H1 (cell line): Measurements from ENCODE around the gene ABCA13. TPM values are rescaled to one million over a fixed set of nuclear protein-coding genes. Genes with fewer than 3 reads are reported as not detected.

Source experiments
- CTCF ChIA-PET: fragments of 300-600 bp; sonication (Branson Sonifier 250); formaldehyde crosslinking; loops from one replicate; lab custom pipeline; 2021; ENCODE audit not compliant: partially characterized antibody; lab: Charles Lee
- POLR2A ChIA-PET: fragments of 300-600 bp; sonication (Branson Sonifier 250); formaldehyde crosslinking; loops from one replicate; lab custom pipeline; 2021; ENCODE audit warnings: inconsistent platforms; ENCODE audit not compliant: partially characterized antibody; lab: Charles Lee
- DNase-seq, 2 experiments: peaks; one replicate each; pipeline versions ENCODE4 v3.0.0 to v3.0.0-alpha.2; 2010 to 2022; ENCODE audit warnings: low spot score in 2 of 2, low read depth in 1 of 2, mixed read lengths in 1 of 2
- FAIRE-seq: peaks from 2 replicates; lab custom pipeline; 2011; peaks lifted over from hg19 to GRCh38; lab: Jason Lieb, UNC
- H2AFZ ChIP-seq: 2 replicates; pipeline ENCODE4 v1.8.1; 2012; ENCODE audit warnings: low read length, inconsistent platforms
- H2AK5ac ChIP-seq: 2 replicates; pipeline ENCODE4 v1.6.1; 2013; ENCODE audit warnings: low read depth, low read length
- H2BK120ac ChIP-seq: replicated peaks from 2 replicates; pipeline ENCODE3; 2013; ENCODE audit warnings: low read depth, low read length, inconsistent platforms
- H2BK12ac ChIP-seq: 2 replicates; pipeline ENCODE4 v1.6.1; 2013; ENCODE audit warnings: low read depth, low read length
- H2BK15ac ChIP-seq: 2 replicates; pipeline ENCODE4 v1.6.1; 2013; ENCODE audit warnings: low read length
- H2BK20ac ChIP-seq: 2 replicates; pipeline ENCODE4 v1.6.1; 2013; ENCODE audit warnings: low read length
- H2BK5ac ChIP-seq: 2 replicates; pipeline ENCODE4 v1.6.1; 2013; ENCODE audit warnings: low read depth, low read length
- H3K14ac ChIP-seq: 2 replicates; pipeline ENCODE4 v1.6.1; 2013; ENCODE audit warnings: inconsistent platforms; ENCODE audit not compliant: insufficient read length
- H3K18ac ChIP-seq: 2 replicates; pipeline ENCODE4 v1.6.1; 2013; ENCODE audit warnings: low read length; ENCODE audit errors: extremely low read depth
- H3K23ac ChIP-seq: 2 replicates; pipeline ENCODE4 v1.6.1; 2013; ENCODE audit warnings: inconsistent platforms; ENCODE audit not compliant: insufficient read length
- H3K23me2 ChIP-seq: 2 replicates; pipeline ENCODE4 v1.6.1; 2013; ENCODE audit warnings: low read depth, low read length
- H3K27ac ChIP-seq: 2 replicates; pipeline ENCODE4 v1.6.1; 2011; ENCODE audit warnings: low read depth, low read length, inconsistent platforms
- H3K27me3 ChIP-seq, 4 experiments: replicated peaks in 1 of 4; 1 replicate in 1 of 4; 2 replicates in 3 of 4; pipeline versions ENCODE4 v1.6.1 to v1.8.1; 2011 to 2013; ENCODE audit warnings: low read length in 3 of 4, mild to moderate bottlenecking in 3 of 4, inconsistent platforms in 2 of 4, mixed read lengths in 2 of 4, moderate library complexity in 1 of 4; ENCODE audit not compliant: control insufficient read depth in 3 of 4, insufficient read depth in 3 of 4; ENCODE audit errors: extremely low read depth in 1 of 4
- H3K36me3 ChIP-seq, 4 experiments: 2 replicates each; pipeline versions ENCODE4 v1.6.1 to v1.8.1; 2011 to 2013; ENCODE audit warnings: mild to moderate bottlenecking in 4 of 4, low read length in 3 of 4, moderate library complexity in 2 of 4, control low read depth in 1 of 4, inconsistent platforms in 1 of 4; ENCODE audit not compliant: insufficient read depth in 4 of 4, control insufficient read depth in 2 of 4
- H3K4ac ChIP-seq: replicated peaks from 2 replicates; pipeline ENCODE3; 2013; ENCODE audit warnings: low read length, low read depth, mixed read lengths, inconsistent platforms; ENCODE audit not compliant: insufficient read length
- H3K4me1 ChIP-seq, 4 experiments: replicated peaks in 1 of 4; 1 replicate in 1 of 4; 2 replicates in 3 of 4; pipeline versions ENCODE4 v1.6.1 to v1.8.1; 2011 to 2013; ENCODE audit warnings: low read length in 3 of 4, inconsistent platforms in 2 of 4, mixed read lengths in 1 of 4; ENCODE audit not compliant: insufficient read depth in 4 of 4, control insufficient read depth in 3 of 4
- H3K4me2 ChIP-seq, 2 experiments: 2 replicates each; pipeline versions ENCODE4 v1.6.1 to v1.8.1; 2011 to 2013; ENCODE audit warnings: low read depth in 2 of 2, low read length in 2 of 2, control low read depth in 1 of 2, inconsistent platforms in 1 of 2, mild to moderate bottlenecking in 1 of 2; ENCODE audit not compliant: insufficient read depth in 1 of 2
- H3K4me3 ChIP-seq, 4 experiments: fragments of 200-600, 300-600 bp in 1 of 4; sonication (generic), shearing (Covaris generic), sonication (Bioruptor Twin) in 1 of 4; 2 replicates each; pipeline versions ENCODE4 v1.5.1 to v1.8.1; 2011 to 2016; ENCODE audit warnings: low read length in 4 of 4, low read depth in 3 of 4, control low read depth in 2 of 4, inconsistent platforms in 2 of 4, mild to moderate bottlenecking in 2 of 4, mixed read lengths in 1 of 4, moderate library complexity in 1 of 4; ENCODE audit not compliant: insufficient read depth in 2 of 4; ENCODE audit errors: extremely low read depth in 1 of 4
- H3K56ac ChIP-seq: replicated peaks from 2 replicates; pipeline ENCODE3; 2013; ENCODE audit warnings: low read depth, mild to moderate bottlenecking, mixed read lengths, low read length, inconsistent platforms; ENCODE audit not compliant: insufficient read length
- H3K79me1 ChIP-seq: 2 replicates; pipeline ENCODE4 v1.6.1; 2013; ENCODE audit warnings: low read depth, low read length, control low read depth
- H3K79me2 ChIP-seq, 2 experiments: 2 replicates each; pipeline versions ENCODE4 v1.6.1 to v1.8.1; 2012 to 2013; ENCODE audit warnings: low read length in 2 of 2, mild to moderate bottlenecking in 2 of 2, inconsistent platforms in 1 of 2; ENCODE audit not compliant: insufficient read depth in 2 of 2, control insufficient read depth in 1 of 2
- H3K9ac ChIP-seq, 4 experiments: replicated peaks in 1 of 4; 1 replicate in 1 of 4; 2 replicates in 3 of 4; pipeline versions ENCODE4 v1.6.1 to v1.8.1; 2011 to 2013; ENCODE audit warnings: low read depth in 3 of 4, low read length in 3 of 4, control low read depth in 2 of 4, mild to moderate bottlenecking in 2 of 4, moderate library complexity in 2 of 4, inconsistent platforms in 1 of 4; ENCODE audit errors: extremely low read depth in 1 of 4
- H3K9me3 ChIP-seq, 2 experiments: 2 replicates each; pipeline versions ENCODE4 v1.6.1 to v1.8.1; 2012 to 2013; ENCODE audit warnings: mild to moderate bottlenecking in 2 of 2, moderate library complexity in 2 of 2, control low read depth in 1 of 2, inconsistent platforms in 1 of 2, low read depth in 1 of 2, low read length in 1 of 2, mixed read lengths in 1 of 2; ENCODE audit not compliant: insufficient read depth in 2 of 2
- H4K20me1 ChIP-seq, 2 experiments: replicated peaks in 1 of 2; 2 replicates each; pipeline versions ENCODE3 to v1.8.1; 2011 to 2013; ENCODE audit warnings: inconsistent platforms in 2 of 2, low read length in 2 of 2, mild to moderate bottlenecking in 1 of 2; ENCODE audit not compliant: insufficient read depth in 2 of 2, control insufficient read depth in 1 of 2
- H4K5ac ChIP-seq: 2 replicates; pipeline ENCODE4 v1.6.1; 2013; ENCODE audit warnings: low read length, low read depth, mixed read lengths, inconsistent platforms; ENCODE audit not compliant: insufficient read length
- H4K8ac ChIP-seq: 2 replicates; pipeline ENCODE4 v1.8.0; 2013; ENCODE audit warnings: mild to moderate bottlenecking, moderate library complexity, low read length, inconsistent platforms; ENCODE audit not compliant: insufficient read depth; ENCODE audit errors: extremely low read depth
- H4K91ac ChIP-seq: replicated peaks from 2 replicates; pipeline ENCODE3; 2013; ENCODE audit warnings: low read length, mixed read lengths, inconsistent platforms; ENCODE audit not compliant: insufficient read length
- BRCA1 ChIP-seq: IDR thresholded peaks from 2 replicates; pipeline ENCODE4 v1.6.1; 2012; ENCODE audit warnings: low read depth, low read length, improper control_type of control experiment
- PHF8 ChIP-seq: fragments of 200-600 bp; sonication (generic); conservative IDR thresholded peaks from 2 replicates; pipeline ENCODE4 v1.7.1; 2012; ENCODE audit warnings: low read depth, mild to moderate bottlenecking, inconsistent platforms, low read length, moderate library complexity
- SP1 ChIP-seq: IDR thresholded peaks from 2 replicates; pipeline ENCODE4 v1.6.1; 2011; ENCODE audit warnings: low read depth, low read length
- WGBS, 2 experiments: shearing (Covaris generic) in 1 of 2; methylation state at CpG; one replicate each; pipeline versions ENCODE4 v1.1.6 to v1.1.7; 2013 to 2015; ENCODE audit warnings: low lambda C conversion rate in 2 of 2, mixed read lengths in 2 of 2, inconsistent platforms in 1 of 2, low coverage in 1 of 2, missing lambda C conversion rate in 1 of 2; ENCODE audit not compliant: insufficient replicate concordance in 2 of 2, insufficient coverage in 1 of 2, insufficient read length in 1 of 2; ENCODE audit errors: extremely low coverage in 1 of 2, missing lambda C conversion rate in 1 of 2; 5-methylcytosine and 5-hydroxymethylcytosine counted together
- polyA plus RNA-seq, 7 experiments: library from polyadenylated mRNA; depleted of rRNA in 3 of 7; stranded (reverse) in 5 of 7; unstranded in 2 of 7; fragments of >200 nt in 5 of 7; fragments of 200-250 nt in 2 of 7; gene quantifications; 1 replicate in 5 of 7; 2 replicates in 1 of 7; 4 replicates in 1 of 7; pipeline versions ENCODE4 v1.2.1 to v1.2.3, GENCODE V29; 2011 to 2013; ENCODE audit warnings: missing spikeins in 2 of 7, mixed read lengths in 2 of 7
- total RNA-seq: library from RNA; stranded (reverse); fragmentation: NEBNext Ultra II Directional; extraction: Animal tissue kit (Norgen Biotek cat#: 25700); gene quantifications from 2 replicates; pipeline ENCODE4 v1.2.1, GENCODE V29; 2021

ABCA13 gene
- total and polyA plus RNA-seq, 2 of the 8 experiments (the other 6 are each of a cell fraction or from before 2014, with no cell fraction given), result 0.07 to 0.09 TPM

DNA sequence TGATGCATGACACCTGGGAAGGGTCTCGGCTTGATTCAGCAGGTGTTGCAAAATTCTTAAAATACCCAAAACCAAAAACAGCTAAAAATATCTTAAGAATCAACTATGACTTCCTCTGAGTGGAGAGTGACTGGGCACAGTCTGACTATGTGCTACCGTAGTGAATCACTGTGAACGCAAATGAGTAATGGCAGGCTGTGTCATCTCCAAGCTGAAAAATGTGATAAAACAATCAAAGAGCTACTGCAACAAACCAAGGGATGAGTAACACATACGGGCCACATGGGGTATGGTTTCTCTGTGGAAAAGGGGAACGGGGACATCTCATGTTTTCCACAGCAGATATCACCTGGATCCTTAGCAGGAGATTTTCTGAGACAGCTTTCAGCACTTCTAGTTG lies 127.5 kb downstream of the ABCA13 start:
- Histone ChIP-seq H4K5ac (no peak overlapping the region), H2BK20ac (no peak overlapping the region), H3K23ac (no peak overlapping the region), H2BK5ac (no peak overlapping the region), H4K91ac (no peak overlapping the region), H3K14ac (no peak overlapping the region), H3K18ac (no peak overlapping the region), H3K4me2 (no peak overlapping the region), H3K9ac (no peak overlapping the region), H3K79me1 (no peaks in the 10 kb centered on the region), H3K4ac (no peak overlapping the region), H2BK120ac (no peak overlapping the region), H3K79me2 (no peaks in the 10 kb centered on the region), H3K27me3 (no peaks in the 10 kb centered on the region), H2BK12ac (peak overlapping the region; percentile 35; the same call in 1 of the 2 replicates), H2AK5ac (no peak overlapping the region), H3K4me3 (no peak overlapping the region), H3K4me1 (peaks cover 0 to 8% (median 5%) of the 10 kb centered on the region in 4 experiments; a peak in 4 of 7 replicates), H3K56ac (no peak overlapping the region), H3K36me3 (no peaks in the 10 kb centered on the region), H3K9me3 (no peaks in the 10 kb centered on the region; a peak in 1 of 4 replicates), H2BK15ac (no peak overlapping the region), H3K23me2 (no peaks in the 10 kb centered on the region), H3K27ac (no peak overlapping the region), H2AFZ (no peak overlapping the region), H4K20me1 (no peaks in the 10 kb centered on the region), H4K8ac (no peak overlapping the region)
- 92% methylated on average over 5 of the region's 5 CpGs; no CpG with 5 or more reads in 1 of the 2 experiments for WGBS, 2 experiments
- ChIA-PET POLR2A (no interaction called here), CTCF (interaction anchor here (0.6 to 4.1 kb wide), 34 partner anchors 8 to 1770 kb away, joined by 3 to 22 read pairs (median 4); no protein-coding TSS in a partner anchor)
- FAIRE-seq, result no peak
- no peak for TF ChIP-seq BRCA1
- no peak for TF ChIP-seq SP1
- no peak for TF ChIP-seq PHF8
- no peak for DNase-seq
